ENCODE measurements around the gene RARRES2.

GRCh38 chr7:150307904-150308303, 33.5 kb downstream of the RARRES2 start:
- TF ChIP-seq CTCF (IDR thresholded peaks at IDR 0.05; ENCODE audit: low read depth, low read length, poor library complexity, severe bottlenecking) (no peak), EZH2phosphoT487 (IDR thresholded peaks at IDR 0.05; ENCODE audit: borderline replicate concordance, low read length) (no peak)

Data from DOHH2 (cell line).